DOHH2 (cell line): ENCODE measurements around the gene PPP6R3.

Experiments used
- H3F3A ChIP-seq: fragments of 200-600 bp; sonication (generic), shearing (Covaris generic); 2 replicates; pipeline ENCODE4 v1.6.0; 2016; ENCODE audit warnings: antibody characterized with exemption, mild to moderate bottlenecking; ENCODE audit not compliant: control insufficient read depth, insufficient read depth
- H3K27ac ChIP-seq: fragments of 200-600 bp; sonication (generic); 2 replicates; pipeline ENCODE4 v1.5.1; 2014; ENCODE audit warnings: low read depth, mild to moderate bottlenecking, low read length, moderate library complexity
- H3K27me3 ChIP-seq: fragments of 200-600 bp; sonication (generic); 2 replicates; pipeline ENCODE4 v1.6.1; 2014; ENCODE audit warnings: mild to moderate bottlenecking, low read length, mixed read lengths; ENCODE audit not compliant: control insufficient read depth
- H3K36me3 ChIP-seq: fragments of 200-600 bp; sonication (generic); 2 replicates; pipeline ENCODE4 v1.6.1; 2014; ENCODE audit warnings: mild to moderate bottlenecking, low read length, moderate library complexity, mixed read lengths; ENCODE audit not compliant: control insufficient read depth
- H3K4me1 ChIP-seq: fragments of 200-600 bp; sonication (generic); 2 replicates; pipeline ENCODE4 v1.6.1; 2014; ENCODE audit warnings: mild to moderate bottlenecking, low read length, mixed read lengths; ENCODE audit not compliant: control insufficient read depth
- H3K4me2 ChIP-seq: fragments of 200-600 bp; sonication (generic); 2 replicates; pipeline ENCODE4 v1.6.0; 2014; ENCODE audit warnings: mild to moderate bottlenecking, low read length, moderate library complexity
- H3K4me3 ChIP-seq: fragments of 200-600 bp; sonication (generic); 2 replicates; pipeline ENCODE4 v1.5.1; 2014; ENCODE audit warnings: mild to moderate bottlenecking, low read length, mixed read lengths
- H3K79me2 ChIP-seq: fragments of 200-600 bp; sonication (generic); 2 replicates; pipeline ENCODE4 v1.6.1; 2014; ENCODE audit warnings: mild to moderate bottlenecking, low read length, mixed read lengths; ENCODE audit not compliant: control insufficient read depth
- H3K9me2 ChIP-seq: fragments of 200-600 bp; sonication (generic); replicated peaks from 2 replicates; pipeline ENCODE4 v1.6.1; 2014; ENCODE audit warnings: mild to moderate bottlenecking, low read length, mixed read lengths; ENCODE audit not compliant: control insufficient read depth
- H3K9me3 ChIP-seq: fragments of 200-600 bp; sonication (generic); 2 replicates; pipeline ENCODE4 v1.6.1; 2014; ENCODE audit warnings: antibody characterized with exemption, low read length, mixed read lengths; ENCODE audit not compliant: control insufficient read depth, insufficient read depth
- H4K20me1 ChIP-seq: fragments of 200-600 bp; sonication (generic); 2 replicates; pipeline ENCODE4 v1.6.0; 2014; ENCODE audit warnings: low read depth, mild to moderate bottlenecking, antibody characterized with exemption, low read length, moderate library complexity; ENCODE audit not compliant: control insufficient read depth, insufficient read depth
- EZH2phosphoT487 ChIP-seq: fragments of 200-600 bp; sonication (generic); IDR thresholded peaks from 2 replicates; pipeline ENCODE4 v1.6.1; 2017; ENCODE audit warnings: borderline replicate concordance, mild to moderate bottlenecking, antibody characterized with exemption, low read length, moderate library complexity, mixed read lengths
- TF ChIP-seq, protein P1 (sequence below): fragments of 200-600 bp; sonication (generic); IDR thresholded peaks from one replicate; pipeline ENCODE4 v1.5.1; 2014; ENCODE audit warnings: antibody characterized with exemption, mild to moderate bottlenecking, low read depth, low read length; ENCODE audit not compliant: poor library complexity, severe bottlenecking

Gene PPP6R3

DNA sequence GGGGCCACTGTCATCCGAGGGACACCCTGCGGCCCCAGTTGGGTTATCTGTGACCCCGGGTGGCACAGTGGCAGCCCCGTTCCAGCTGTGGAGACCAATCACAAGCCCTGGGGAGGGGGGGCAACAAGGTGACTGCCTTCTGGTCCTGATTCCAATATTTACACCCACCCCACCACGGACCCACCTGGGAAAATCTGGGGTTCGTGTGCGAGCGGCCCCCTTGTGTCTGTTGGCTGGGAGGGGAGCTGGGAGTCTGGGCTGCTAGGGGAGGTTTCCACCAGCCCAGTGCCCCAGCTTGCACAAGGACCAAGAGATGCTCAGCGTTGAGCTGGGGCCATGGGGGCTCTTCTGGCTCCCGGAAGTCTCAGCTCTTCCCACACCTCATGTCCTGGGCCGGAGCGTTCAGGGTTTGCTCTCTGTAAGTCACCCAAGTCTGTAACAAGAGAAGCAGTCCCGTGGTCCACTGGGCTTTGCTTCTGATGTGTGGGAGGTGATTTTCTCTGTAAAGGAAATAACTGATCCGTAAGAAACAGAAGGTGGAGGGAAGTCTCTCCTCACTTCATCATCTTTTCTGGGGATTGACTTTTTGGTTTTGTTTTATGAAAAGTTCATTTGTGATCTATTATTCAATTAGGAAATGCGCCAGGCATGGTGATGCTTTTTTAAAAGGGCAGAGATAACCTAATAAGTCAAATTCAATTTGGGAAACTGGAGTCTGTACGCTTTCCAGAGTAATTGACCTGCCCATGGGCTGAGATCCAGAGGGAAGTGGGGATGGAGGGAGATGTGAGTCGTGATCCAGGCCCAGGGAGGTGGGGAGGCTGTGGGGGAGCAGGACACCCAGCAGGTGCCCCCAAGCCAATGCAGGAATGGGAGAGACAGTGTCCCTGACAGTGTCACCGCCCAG lies 201.4 kb downstream of the PPP6R3 start:
- no peak for TF ChIP-seq EZH2phosphoT487
- TF ChIP-seq, protein P1, sequence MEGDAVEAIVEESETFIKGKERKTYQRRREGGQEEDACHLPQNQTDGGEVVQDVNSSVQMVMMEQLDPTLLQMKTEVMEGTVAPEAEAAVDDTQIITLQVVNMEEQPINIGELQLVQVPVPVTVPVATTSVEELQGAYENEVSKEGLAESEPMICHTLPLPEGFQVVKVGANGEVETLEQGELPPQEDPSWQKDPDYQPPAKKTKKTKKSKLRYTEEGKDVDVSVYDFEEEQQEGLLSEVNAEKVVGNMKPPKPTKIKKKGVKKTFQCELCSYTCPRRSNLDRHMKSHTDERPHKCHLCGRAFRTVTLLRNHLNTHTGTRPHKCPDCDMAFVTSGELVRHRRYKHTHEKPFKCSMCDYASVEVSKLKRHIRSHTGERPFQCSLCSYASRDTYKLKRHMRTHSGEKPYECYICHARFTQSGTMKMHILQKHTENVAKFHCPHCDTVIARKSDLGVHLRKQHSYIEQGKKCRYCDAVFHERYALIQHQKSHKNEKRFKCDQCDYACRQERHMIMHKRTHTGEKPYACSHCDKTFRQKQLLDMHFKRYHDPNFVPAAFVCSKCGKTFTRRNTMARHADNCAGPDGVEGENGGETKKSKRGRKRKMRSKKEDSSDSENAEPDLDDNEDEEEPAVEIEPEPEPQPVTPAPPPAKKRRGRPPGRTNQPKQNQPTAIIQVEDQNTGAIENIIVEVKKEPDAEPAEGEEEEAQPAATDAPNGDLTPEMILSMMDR, result no peak
- no peaks in the 10 kb centered on the region for H4K20me1 ChIP-seq
- H3K4me2 ChIP-seq, result no peak overlapping the region
- no peaks in the 10 kb centered on the region for H3K9me2 ChIP-seq
- no peaks in the 10 kb centered on the region for H3K79me2 ChIP-seq
- H3F3A ChIP-seq, result no peaks in the 10 kb centered on the region
- no peaks in the 10 kb centered on the region for H3K4me1 ChIP-seq
- H3K27me3 ChIP-seq, result no peaks in the 10 kb centered on the region
- no peaks in the 10 kb centered on the region for H3K9me3 ChIP-seq
- no peak overlapping the region for H3K27ac ChIP-seq
- no peak overlapping the region for H3K4me3 ChIP-seq
- H3K36me3 ChIP-seq, result no peaks in the 10 kb centered on the region

DNA sequence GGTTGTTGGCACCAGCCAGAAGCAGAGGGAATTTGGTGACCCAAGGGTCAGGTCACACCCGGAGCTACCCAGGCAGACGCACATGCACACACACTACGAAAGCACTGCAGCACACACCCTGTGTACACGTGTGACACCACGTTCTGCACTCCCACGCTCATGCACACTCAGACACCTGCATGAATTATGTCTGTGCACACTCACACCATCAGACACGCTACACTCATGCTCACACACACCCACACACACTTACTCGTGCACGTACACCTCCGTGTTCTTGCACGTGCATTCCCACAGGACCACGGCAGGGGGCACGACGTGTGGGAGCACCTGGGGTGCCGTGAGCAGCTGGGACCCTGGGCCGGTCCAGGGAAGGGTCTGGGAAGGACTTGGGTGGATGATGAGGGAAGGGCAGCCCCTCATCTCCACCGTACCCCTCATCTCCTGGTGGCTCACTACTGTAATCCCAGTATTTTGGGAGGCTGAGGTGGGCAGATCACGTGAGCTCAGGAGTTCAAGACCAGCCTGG lies 203.0 kb downstream of the PPP6R3 start:
- H3K4me1 ChIP-seq, result no peaks in the 10 kb centered on the region
- no peaks in the 10 kb centered on the region for H3K9me3 ChIP-seq
- H3K27ac ChIP-seq, result no peak overlapping the region
- no peaks in the 10 kb centered on the region for H3K9me2 ChIP-seq
- no peaks in the 10 kb centered on the region for H4K20me1 ChIP-seq
- TF ChIP-seq, protein P1, result no peak
- TF ChIP-seq EZH2phosphoT487, result no peak
- no peak overlapping the region for H3K4me2 ChIP-seq
- H3K4me3 ChIP-seq, result no peak overlapping the region
- H3F3A ChIP-seq, result no peaks in the 10 kb centered on the region
- H3K36me3 ChIP-seq, result no peaks in the 10 kb centered on the region
- no peaks in the 10 kb centered on the region for H3K79me2 ChIP-seq
- H3K27me3 ChIP-seq, result no peaks in the 10 kb centered on the region

DNA sequence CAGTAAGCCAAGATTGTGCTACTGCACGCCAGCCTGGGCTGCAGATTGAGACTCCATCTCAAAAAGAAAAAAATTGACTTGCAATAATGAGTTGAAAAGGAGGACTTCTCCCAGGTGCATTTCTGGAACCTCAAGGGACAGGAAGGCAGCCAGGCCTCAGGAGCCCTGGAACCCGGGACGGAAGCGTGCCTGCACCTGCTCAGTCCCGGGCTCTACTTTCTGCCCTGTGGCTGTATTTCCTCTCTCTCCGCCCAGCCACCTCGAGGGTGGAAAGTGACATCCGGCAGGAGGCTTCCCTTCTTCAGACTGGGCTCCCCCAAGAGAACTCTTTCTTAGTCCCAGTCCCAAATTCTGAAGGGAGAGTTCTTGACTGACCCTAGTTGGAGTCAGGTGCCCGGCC lies 203.6 kb downstream of the PPP6R3 start:
- Histone ChIP-seq H3K9me3 (no peaks in the 10 kb centered on the region), H3K27me3 (no peaks in the 10 kb centered on the region)

More for the DNA sequence above, 203.6 kb downstream of the PPP6R3 start:
- Histone ChIP-seq H3K36me3 (no peaks in the 10 kb centered on the region), H3K9me2 (no peaks in the 10 kb centered on the region), H3K27ac (no peak overlapping the region), H3K4me2 (no peak overlapping the region), H3K4me1 (no peaks in the 10 kb centered on the region), H3K4me3 (no peak overlapping the region), H3K79me2 (no peaks in the 10 kb centered on the region), H3F3A (no peaks in the 10 kb centered on the region), H4K20me1 (no peaks in the 10 kb centered on the region)
- TF ChIP-seq EZH2phosphoT487, result no peak
- TF ChIP-seq, protein P1, result no peak
